A673 (cell line): Measurements from ENCODE around the gene NLGN1.

Source experiments
- CTCF ChIP-seq: fragments of 300-800, 200-600 bp; sonication (generic); conservative IDR thresholded peaks from 2 replicates; pipeline ENCODE4 v1.5.1; 2017; ENCODE audit warnings: low read depth, mild to moderate bottlenecking, antibody characterized with exemption, low read length, moderate library complexity, mixed read lengths
- EZH2 ChIP-seq: fragments of 200-600 bp; sonication (generic); IDR thresholded peaks from 2 replicates; pipeline ENCODE4 v1.6.1; 2017; ENCODE audit warnings: borderline replicate concordance, low read depth, mild to moderate bottlenecking, mixed read lengths, antibody characterized with exemption, low read length; ENCODE audit not compliant: poor library complexity, severe bottlenecking

- TF ChIP-seq CTCF = no peak
- TF ChIP-seq EZH2 = no peak
Measured at GRCh38 chr3:173402656-173403055, 5.1 kb downstream of the NLGN1 start.
